H7 (cell line): ENCODE data around the gene TBCC. TPM values are rescaled to one million over a fixed set of nuclear protein-coding genes. Genes with fewer than 3 reads are reported as not detected.
A peak's percentile ranks its signal among the peaks of the same experiment; 100 is the strongest.
"Not testable (repeated sequence)": the region's sequence is repeated elsewhere in the genome, so short reads cannot be mapped to it uniquely, and the experiment has no call there.

Source experiments
- DNase-seq: peaks from one replicate; pipeline ENCODE4 v3.0.0; 2012
- H3K27me3 ChIP-seq: 2 replicates; pipeline ENCODE4 v1.6.0; 2011; ENCODE audit warnings: mild to moderate bottlenecking, low read length; ENCODE audit not compliant: control insufficient read depth, insufficient read depth
- H3K36me3 ChIP-seq: replicated peaks from 2 replicates; pipeline ENCODE4 v1.5.1; 2011; ENCODE audit warnings: low read length; ENCODE audit not compliant: control insufficient read depth, insufficient read depth
- H3K4me3 ChIP-seq: 2 replicates; pipeline ENCODE4 v1.5.1; 2011; ENCODE audit warnings: low read depth, mild to moderate bottlenecking, control low read depth, low read length, moderate library complexity; ENCODE audit not compliant: insufficient read depth
- total RNA-seq: library from RNA; depleted of rRNA; stranded (reverse); fragments of >200 nt; shearing (Covaris generic); gene quantifications from 2 replicates; pipeline ENCODE4 v1.2.3, GENCODE V29; 2014

TBCC gene
- total RNA-seq, 1 experiment from 2014 or later: 65.8 TPM

- Histone ChIP-seq H3K27me3 (no peaks in the 10 kb centered on the region), H3K36me3 (no peaks in the 10 kb centered on the region), H3K4me3 (no peak overlapping the region)
- no peak for DNase-seq
These were observed 13.0 kb upstream of the TBCC start for GRCh38 chr6:42758756-42759430.

DNA sequence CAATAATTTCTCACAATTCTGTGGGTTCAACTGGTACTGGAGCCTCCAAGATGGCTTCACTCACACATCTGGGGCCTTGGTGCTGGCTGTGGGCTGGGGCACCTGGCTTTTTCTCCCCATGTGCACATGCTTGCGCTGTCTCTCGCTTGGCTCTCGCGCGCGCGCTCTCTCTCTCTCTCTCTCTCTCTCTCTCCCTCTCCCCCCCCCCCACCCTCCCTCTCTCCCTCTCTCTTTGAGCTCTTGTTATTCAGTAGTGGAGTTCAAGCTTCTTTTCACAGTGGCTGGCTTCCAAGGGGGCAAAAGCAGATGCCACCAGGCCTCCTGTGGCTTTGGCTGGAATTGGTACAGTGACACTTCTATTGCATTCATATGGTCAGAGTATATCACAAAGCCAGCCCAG, 10.8 kb upstream of the TBCC start:
- Histone ChIP-seq H3K27me3 (no peaks in the 10 kb centered on the region), H3K36me3 (no peaks in the 10 kb centered on the region), H3K4me3 (no peak overlapping the region)
- peak; percentile 35 for DNase-seq

- Histone ChIP-seq H3K4me3 (no peak overlapping the region), H3K27me3 (no peaks in the 10 kb centered on the region), H3K36me3 (no peaks in the 10 kb centered on the region)
- DNase-seq: no peak
These were observed 8.9 kb upstream of the TBCC start for GRCh38 chr6:42754759-42755158.

DNA sequence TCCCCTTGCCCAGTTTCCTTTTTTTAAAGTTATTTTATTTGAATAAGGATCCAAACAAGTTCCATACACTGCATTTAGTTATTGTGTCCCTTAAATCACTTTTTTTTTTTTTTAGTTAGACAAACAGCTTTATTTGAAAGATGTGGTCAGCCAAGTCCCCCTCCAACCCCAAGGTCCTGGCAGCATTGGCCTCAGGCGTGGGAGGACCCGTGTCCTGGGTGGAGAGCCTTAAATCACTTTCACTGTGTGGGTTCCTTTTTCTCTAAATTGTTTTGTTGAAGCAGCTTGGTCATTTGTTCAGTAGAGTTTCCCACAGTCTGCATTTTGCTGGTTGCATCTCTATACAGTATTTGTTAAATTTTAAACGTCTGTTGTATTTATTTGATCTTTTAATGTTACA, 5.2 kb upstream of the TBCC start:
- Histone ChIP-seq H3K27me3 (no peaks in the 10 kb centered on the region), H3K36me3 (no peaks in the 10 kb centered on the region), H3K4me3 (no peak overlapping the region)
- DNase-seq: no peak

- Histone ChIP-seq H3K36me3 (no peaks in the 10 kb centered on the region), H3K27me3 (no peaks in the 10 kb centered on the region), H3K4me3 (no peak overlapping the region)
- no peak for DNase-seq
These were observed 2.4 kb upstream of the TBCC start for GRCh38 chr6:42748203-42748898.

GRCh38 chr6:42746463-42747391, 824 bp upstream of the TBCC start:
- DNase-seq: peak; percentile 97
- no peaks in the 10 kb centered on the region for H3K36me3 ChIP-seq
- H3K27me3 ChIP-seq: no peaks in the 10 kb centered on the region
- H3K4me3 ChIP-seq: peak overlapping the region; percentile 78

GRCh38 chr6:42745083-42745639, 742 bp downstream of the TBCC start:
- Histone ChIP-seq H3K4me3 (peak overlapping the region; percentile 94), H3K36me3 (no peaks in the 10 kb centered on the region), H3K27me3 (no peaks in the 10 kb centered on the region)
- DNase-seq: peak; percentile 53

- no peak for DNase-seq
- Histone ChIP-seq H3K36me3 (no peaks in the 10 kb centered on the region), H3K4me3 (peak overlapping the region; percentile 94), H3K27me3 (no peaks in the 10 kb centered on the region)
These were observed 1.5 kb downstream of the TBCC start for GRCh38 chr6:42744351-42744893.

- DNase-seq: no peak
- H3K27me3 ChIP-seq: no peaks in the 10 kb centered on the region
- H3K36me3 ChIP-seq: no peaks in the 10 kb centered on the region
- no peak overlapping the region for H3K4me3 ChIP-seq
These were observed 3.6 kb downstream of the TBCC start for GRCh38 chr6:42742116-42742894.

DNA sequence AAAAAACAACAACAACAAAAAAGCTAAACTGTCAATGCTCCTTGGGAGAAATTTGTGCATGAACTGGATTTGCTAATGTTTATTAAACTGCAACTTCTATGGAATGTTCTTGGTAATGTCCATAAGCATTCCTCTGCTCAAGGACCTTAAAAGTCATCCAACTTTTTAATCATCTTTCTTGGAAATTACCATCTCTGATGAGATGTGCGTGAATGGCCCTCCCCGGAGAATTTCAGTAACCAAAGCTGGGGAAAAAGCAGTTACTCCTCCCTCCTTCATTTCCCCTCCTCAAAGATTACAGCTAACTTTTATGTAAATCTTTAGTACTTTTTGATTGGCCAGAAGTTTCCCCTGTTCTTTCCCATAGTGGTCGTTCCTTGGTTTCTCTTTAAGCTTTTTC, 5.2 kb downstream of the TBCC start:
- Histone ChIP-seq H3K27me3 (no peaks in the 10 kb centered on the region), H3K36me3 (no peaks in the 10 kb centered on the region), H3K4me3 (no peak overlapping the region)
- no peak for DNase-seq

DNA sequence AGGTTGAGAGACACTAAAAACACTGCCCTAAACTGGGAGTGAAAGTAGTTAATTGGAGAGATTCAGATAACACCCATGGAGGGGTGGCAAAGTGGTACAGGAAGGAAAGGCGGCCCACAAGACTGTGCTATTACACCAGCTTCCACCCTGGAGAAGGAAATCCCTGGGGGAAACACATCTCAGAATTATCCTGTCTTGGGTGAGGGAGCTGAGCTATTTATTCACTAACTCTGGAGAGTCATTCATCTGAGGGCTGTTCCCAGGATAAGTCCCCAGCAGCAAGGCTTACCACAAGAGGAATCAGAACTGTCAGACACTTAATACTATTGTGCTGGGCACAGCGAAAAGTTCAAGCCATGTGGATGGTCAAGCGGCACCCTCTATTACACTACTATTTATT, 9.9 kb downstream of the TBCC start:
- no peak for DNase-seq
- no peaks in the 10 kb centered on the region for H3K27me3 ChIP-seq
- H3K36me3 ChIP-seq: no peaks in the 10 kb centered on the region
- no peak overlapping the region for H3K4me3 ChIP-seq

DNA sequence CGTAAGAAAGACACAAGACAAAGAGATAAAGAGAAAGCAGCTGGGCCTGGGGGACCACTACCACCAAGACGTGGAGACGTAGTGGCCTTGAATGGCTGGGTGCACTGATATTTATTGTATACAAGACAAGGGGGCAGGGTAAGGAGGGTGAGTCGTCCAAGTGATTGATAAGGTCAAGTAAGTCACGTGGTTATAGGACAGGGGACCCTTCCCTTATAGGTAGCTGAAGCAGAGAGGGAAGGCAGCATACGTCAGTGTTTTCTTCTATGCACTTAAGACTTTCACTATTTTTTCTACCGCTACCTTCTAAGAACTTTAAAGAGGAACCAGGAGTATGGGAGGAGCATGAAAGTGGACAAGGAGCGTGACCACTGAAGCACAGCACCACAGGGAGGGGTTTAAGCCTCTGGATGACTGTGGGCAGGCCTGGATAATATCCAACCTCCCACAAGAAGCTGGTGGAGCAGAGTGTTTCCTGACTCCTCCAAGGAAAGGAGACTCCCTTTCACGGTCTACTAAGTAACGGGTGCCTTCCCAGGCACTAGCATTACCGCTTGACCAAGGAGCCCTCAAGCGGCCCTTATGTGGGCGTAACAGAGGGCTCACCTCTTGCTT, 11.9 kb downstream of the TBCC start:
- not testable (repeated sequence) for H3K4me3 ChIP-seq, DNase-seq, H3K27me3 ChIP-seq, H3K36me3 ChIP-seq

DNA sequence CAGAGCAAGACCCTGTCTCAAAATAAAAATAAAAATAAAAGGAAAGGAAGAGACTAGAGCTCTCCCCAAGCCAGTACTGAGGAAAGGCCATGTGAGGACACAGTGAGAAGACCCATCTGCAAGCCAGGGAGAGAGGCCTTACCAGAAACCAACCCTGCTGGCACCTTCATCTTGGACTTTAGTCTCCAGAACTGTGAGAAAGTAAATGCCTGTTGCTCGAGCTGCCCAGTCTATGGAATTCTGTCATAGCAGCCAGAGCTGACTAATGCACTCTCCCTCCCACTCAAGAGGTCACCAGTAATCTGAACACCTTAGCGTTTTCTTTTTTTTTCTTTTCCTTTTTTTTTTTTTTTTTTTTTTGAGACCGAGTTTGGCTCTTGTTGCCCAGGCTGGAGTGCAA, 16.2 kb downstream of the TBCC start:
- Histone ChIP-seq H3K27me3 (no peaks in the 10 kb centered on the region), H3K36me3 (no peaks in the 10 kb centered on the region), H3K4me3 (no peak overlapping the region)
- no peak for DNase-seq
